NB4 (cell line): ENCODE results near the gene MYO15A.

Experiments used
- DNase-seq: peaks from one replicate; pipeline ENCODE4 v3.0.0; 2010; ENCODE audit warnings: low read depth
- H3K4me3 ChIP-seq: one replicate; pipeline ENCODE4 v1.5.1; 2011; ENCODE audit warnings: mild to moderate bottlenecking, low read depth, low read length, moderate library complexity
- MAX ChIP-seq: IDR thresholded peaks from 2 replicates; pipeline ENCODE4 v1.6.1; 2011; ENCODE audit warnings: low read depth, low read length
- MYC ChIP-seq: IDR thresholded peaks from 2 replicates; pipeline ENCODE4 v1.6.1; 2011; ENCODE audit warnings: low read depth, low read length
- POLR2A ChIP-seq: IDR thresholded peaks from 2 replicates; pipeline ENCODE4 v1.6.1; 2011; ENCODE audit warnings: mild to moderate bottlenecking; ENCODE audit not compliant: insufficient read length; ENCODE audit errors: extremely low read depth
- TF ChIP-seq, protein P1 (sequence below): IDR thresholded peaks from one replicate; pipeline ENCODE4 v1.5.1; 2012; ENCODE audit warnings: low read depth, low read length

MYO15A gene

DNA sequence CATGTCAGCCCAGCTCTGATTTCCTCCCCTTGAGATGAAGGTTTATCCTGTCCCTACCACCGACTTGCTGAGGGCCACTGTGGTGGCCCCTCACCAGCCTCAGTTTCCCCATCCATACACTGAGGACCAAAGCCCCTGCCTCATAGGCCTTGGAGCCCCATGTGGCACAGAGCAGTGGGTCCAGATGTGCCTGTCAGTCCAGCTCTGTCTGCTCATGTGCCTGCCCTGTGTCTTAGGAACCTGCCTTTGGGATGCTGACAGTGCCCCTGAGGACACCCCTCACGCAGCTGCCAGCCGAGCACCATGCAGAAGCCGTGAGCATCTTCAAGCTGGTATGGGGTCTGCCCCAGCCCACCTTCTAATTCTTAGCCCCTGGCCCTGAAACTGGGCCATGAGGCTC, 35.7 kb downstream of the MYO15A start:
- DNase-seq, result no peak
- TF ChIP-seq POLR2A, result no peak
- H3K4me3 ChIP-seq, result no peak overlapping the region

DNA sequence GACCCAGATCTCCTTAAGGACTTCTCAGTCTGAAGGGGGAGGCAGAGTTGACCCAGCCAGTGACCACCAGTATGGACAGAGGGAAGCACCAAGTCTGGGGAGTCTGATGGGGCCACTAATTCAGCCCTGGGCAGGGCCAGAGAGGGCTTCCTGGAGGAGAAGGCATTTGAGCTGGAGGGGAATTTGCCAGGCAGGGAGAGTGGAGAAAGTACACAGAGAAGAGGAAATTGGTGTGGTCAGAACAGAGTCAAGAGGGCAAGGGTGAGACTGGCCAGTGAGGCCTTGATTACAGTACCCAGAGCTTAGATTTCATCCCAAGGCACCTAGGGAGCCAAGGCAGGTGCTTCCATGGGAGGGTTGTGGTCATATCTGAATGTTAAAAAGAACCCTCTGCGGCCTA, 36.3 kb downstream of the MYO15A start:
- no peak overlapping the region for H3K4me3 ChIP-seq
- TF ChIP-seq, protein P1, sequence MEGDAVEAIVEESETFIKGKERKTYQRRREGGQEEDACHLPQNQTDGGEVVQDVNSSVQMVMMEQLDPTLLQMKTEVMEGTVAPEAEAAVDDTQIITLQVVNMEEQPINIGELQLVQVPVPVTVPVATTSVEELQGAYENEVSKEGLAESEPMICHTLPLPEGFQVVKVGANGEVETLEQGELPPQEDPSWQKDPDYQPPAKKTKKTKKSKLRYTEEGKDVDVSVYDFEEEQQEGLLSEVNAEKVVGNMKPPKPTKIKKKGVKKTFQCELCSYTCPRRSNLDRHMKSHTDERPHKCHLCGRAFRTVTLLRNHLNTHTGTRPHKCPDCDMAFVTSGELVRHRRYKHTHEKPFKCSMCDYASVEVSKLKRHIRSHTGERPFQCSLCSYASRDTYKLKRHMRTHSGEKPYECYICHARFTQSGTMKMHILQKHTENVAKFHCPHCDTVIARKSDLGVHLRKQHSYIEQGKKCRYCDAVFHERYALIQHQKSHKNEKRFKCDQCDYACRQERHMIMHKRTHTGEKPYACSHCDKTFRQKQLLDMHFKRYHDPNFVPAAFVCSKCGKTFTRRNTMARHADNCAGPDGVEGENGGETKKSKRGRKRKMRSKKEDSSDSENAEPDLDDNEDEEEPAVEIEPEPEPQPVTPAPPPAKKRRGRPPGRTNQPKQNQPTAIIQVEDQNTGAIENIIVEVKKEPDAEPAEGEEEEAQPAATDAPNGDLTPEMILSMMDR, result no peak
- no peak for TF ChIP-seq POLR2A
- no peak for DNase-seq

- DNase-seq, result no peak
- no peak for TF ChIP-seq MYC
- TF ChIP-seq MAX, result no peak
- TF ChIP-seq, protein P1, result no peak
- no peak for TF ChIP-seq POLR2A
- H3K4me3 ChIP-seq, result no peak overlapping the region
Measured at GRCh38 chr17:18145811-18146210, 37.3 kb downstream of the MYO15A start.

- H3K4me3 ChIP-seq, result no peak overlapping the region
- TF ChIP-seq, protein P1, result no peak
- no peak for TF ChIP-seq MYC
- TF ChIP-seq POLR2A, result no peak
- no peak for TF ChIP-seq MAX
Measured at GRCh38 chr17:18146259-18146658, 37.7 kb downstream of the MYO15A start.

DNA sequence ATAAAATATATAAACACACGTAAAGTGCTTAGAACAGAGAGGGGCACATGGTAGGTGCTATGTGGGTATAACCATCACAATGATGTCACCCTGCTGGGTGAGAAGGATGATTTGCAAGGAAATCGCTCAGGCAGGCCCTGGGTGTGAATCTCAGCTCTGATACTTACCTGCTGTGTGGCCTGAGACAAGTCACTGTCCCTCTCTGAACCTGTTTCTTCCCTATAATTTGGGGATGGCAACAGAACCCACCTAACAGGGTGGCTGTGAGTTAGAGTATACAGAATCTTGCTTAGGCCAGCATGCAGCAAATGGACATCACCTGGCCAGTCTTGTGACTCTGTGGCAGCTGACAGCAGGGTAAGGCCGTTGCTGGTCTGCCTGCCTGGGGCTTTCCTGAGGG, 38.4 kb downstream of the MYO15A start:
- no peak overlapping the region for H3K4me3 ChIP-seq
- TF ChIP-seq POLR2A (no peak), MAX (no peak), MYC (no peak)
- TF ChIP-seq, protein P1, result no peak
- no peak for DNase-seq

More at GRCh38 chr17:18146259-18146658, 37.7 kb downstream of the MYO15A start:
- no peak for DNase-seq

DNA sequence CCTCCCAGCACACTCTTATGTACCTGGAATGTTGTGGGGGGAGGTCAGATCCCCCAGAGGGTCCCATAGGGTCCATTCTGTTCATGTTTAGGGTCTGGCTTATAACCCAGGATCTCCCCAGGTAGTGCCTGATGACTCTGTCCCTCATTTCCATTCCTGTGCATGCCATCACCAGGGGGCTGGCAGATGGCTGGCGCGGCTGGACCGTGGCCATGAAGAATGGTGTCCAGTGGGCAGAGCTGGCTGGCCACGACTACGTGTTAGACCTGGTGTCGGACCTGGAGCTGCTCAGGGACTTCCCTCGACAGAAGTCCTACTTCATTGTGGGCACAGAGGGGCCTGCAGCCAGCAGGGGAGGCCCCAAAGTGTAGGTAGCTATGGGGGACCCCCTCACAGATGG, 40.0 kb downstream of the MYO15A start:
- no peak for DNase-seq
- TF ChIP-seq MAX, result no peak
- TF ChIP-seq, protein P1, result no peak
- no peak for TF ChIP-seq POLR2A
- TF ChIP-seq MYC, result no peak
- no peak overlapping the region for H3K4me3 ChIP-seq
